Measurements from ENCODE around the gene NEURL1B.

GRCh38 chr5:172594431-172594830 is 46.6 kb upstream of the NEURL1B start:
- TF ChIP-seq NR2F2 (IDR thresholded peaks at IDR 0.05) (no peak), FOXA2 (IDR thresholded peaks at IDR 0.05) (no peak), CTCF (IDR thresholded peaks at IDR 0.05; ENCODE audit: low read depth, low read length, missing input control) (no peak), MAX (IDR thresholded peaks at IDR 0.05) (no peak), REST (IDR thresholded peaks at IDR 0.05) (no peak), TAF1 (conservative IDR thresholded peaks at IDR 0.05) (no peak), JUND (IDR thresholded peaks at IDR 0.05) (no peak), SP1 (IDR thresholded peaks at IDR 0.05) (no peak), ATF3 (IDR thresholded peaks at IDR 0.05) (no peak), EGR1 (IDR thresholded peaks at IDR 0.05; ENCODE audit: low read depth in 2 of 2) (no peak), GABPA (IDR thresholded peaks at IDR 0.05 in 1 of 2, conservative IDR thresholded peaks at IDR 0.05 in 1 of 2) (no peak), ZBTB33 (IDR thresholded peaks at IDR 0.05) (no peak)
